ENCODE results near the gene URI1.

GRCh38 chr19:30023330-30023729, 81.3 kb downstream of the URI1 start:
- TF ChIP-seq, protein P1, sequence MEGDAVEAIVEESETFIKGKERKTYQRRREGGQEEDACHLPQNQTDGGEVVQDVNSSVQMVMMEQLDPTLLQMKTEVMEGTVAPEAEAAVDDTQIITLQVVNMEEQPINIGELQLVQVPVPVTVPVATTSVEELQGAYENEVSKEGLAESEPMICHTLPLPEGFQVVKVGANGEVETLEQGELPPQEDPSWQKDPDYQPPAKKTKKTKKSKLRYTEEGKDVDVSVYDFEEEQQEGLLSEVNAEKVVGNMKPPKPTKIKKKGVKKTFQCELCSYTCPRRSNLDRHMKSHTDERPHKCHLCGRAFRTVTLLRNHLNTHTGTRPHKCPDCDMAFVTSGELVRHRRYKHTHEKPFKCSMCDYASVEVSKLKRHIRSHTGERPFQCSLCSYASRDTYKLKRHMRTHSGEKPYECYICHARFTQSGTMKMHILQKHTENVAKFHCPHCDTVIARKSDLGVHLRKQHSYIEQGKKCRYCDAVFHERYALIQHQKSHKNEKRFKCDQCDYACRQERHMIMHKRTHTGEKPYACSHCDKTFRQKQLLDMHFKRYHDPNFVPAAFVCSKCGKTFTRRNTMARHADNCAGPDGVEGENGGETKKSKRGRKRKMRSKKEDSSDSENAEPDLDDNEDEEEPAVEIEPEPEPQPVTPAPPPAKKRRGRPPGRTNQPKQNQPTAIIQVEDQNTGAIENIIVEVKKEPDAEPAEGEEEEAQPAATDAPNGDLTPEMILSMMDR (IDR thresholded peaks at IDR 0.05), result no peak
- no peak for TF ChIP-seq POLR2A (IDR thresholded peaks at IDR 0.05)
